PC-3 (cell line): Measurements from ENCODE around the gene HHIPL1. TPM values are rescaled to one million over a fixed set of nuclear protein-coding genes. Genes with fewer than 3 reads are reported as not detected.

Source experiments
- ATAC-seq: fragments of 200-7000 bp; cut with Tn5 transposase; 2 replicates; pipeline ENCODE4 v1.9.1; 2020; ENCODE audit warnings: mild to moderate bottlenecking, moderate library complexity
- BruUV-seq: library from RNA; stranded (reverse); fragments of 400-500 nt; replicated peaks from 2 replicates; lab custom pipeline; 2021; lab: Mats Ljungman, UMichigan
- CTCF ChIA-PET: fragments of 300-600 bp; sonication (Branson Sonifier 250); formaldehyde crosslinking; loops from one replicate; lab custom pipeline; 2022; ENCODE audit warnings: antibody characterized with exemption; lab: Charles Lee
- POLR2A ChIA-PET: fragments of 300-600 bp; sonication (Branson Sonifier 250); formaldehyde crosslinking; loops from one replicate; lab custom pipeline; 2022; ENCODE audit warnings: antibody characterized with exemption; ENCODE audit not compliant: unreplicated experiment; lab: Charles Lee
- DNase-seq: peaks from one replicate; pipeline ENCODE4 v3.0.0-alpha.2; 2015
- H2AFZ ChIP-seq: fragments of 300-600 bp; sonication (generic); 2 replicates; pipeline ENCODE4 v1.6.0; 2016; ENCODE audit warnings: antibody characterized with exemption, low read length
- H3F3A ChIP-seq: fragments of 300-600 bp; sonication (generic); one replicate; pipeline ENCODE4 v1.6.0; 2017; ENCODE audit warnings: antibody characterized with exemption, low read length, control low read depth, mild to moderate bottlenecking; ENCODE audit not compliant: unreplicated experiment
- H3K27ac ChIP-seq: fragments of 300-600 bp; sonication (generic); 2 replicates; pipeline ENCODE4 v1.5.1; 2016; ENCODE audit warnings: mild to moderate bottlenecking, low read length
- H3K27me3 ChIP-seq: fragments of 300-600 bp; sonication (generic); 2 replicates; pipeline ENCODE4 v1.6.1; 2016; ENCODE audit warnings: low read length, mixed read lengths
- H3K36me3 ChIP-seq: fragments of 300-600 bp; sonication (generic); 2 replicates; pipeline ENCODE4 v1.6.1; 2016; ENCODE audit warnings: low read depth, mixed run types, low read length, mixed read lengths
- H3K4me1 ChIP-seq: fragments of 300-600 bp; sonication (generic); 2 replicates; pipeline ENCODE4 v1.5.1; 2016; ENCODE audit warnings: low read length; ENCODE audit not compliant: insufficient read depth
- H3K4me2 ChIP-seq: fragments of 300-600 bp; sonication (generic); 2 replicates; pipeline ENCODE4 v1.6.0; 2016; ENCODE audit warnings: low read length
- H3K4me3 ChIP-seq: fragments of 300-600 bp; sonication (generic); 2 replicates; pipeline ENCODE4 v1.5.1; 2016; ENCODE audit warnings: mild to moderate bottlenecking, low read length, mixed read lengths
- H3K79me2 ChIP-seq: fragments of 300-600 bp; sonication (generic); 2 replicates; pipeline ENCODE4 v1.6.1; 2017; ENCODE audit warnings: low read length, mixed read lengths
- H3K9ac ChIP-seq: fragments of 300-600 bp; sonication (generic); 2 replicates; pipeline ENCODE4 v1.6.0; 2016; ENCODE audit warnings: mild to moderate bottlenecking, low read length
- H3K9me2 ChIP-seq: fragments of 300-600 bp; sonication (generic); replicated peaks from 2 replicates; pipeline ENCODE4 v1.6.1; 2016; ENCODE audit warnings: mixed run types, low read length, mixed read lengths
- H3K9me3 ChIP-seq: fragments of 300-600 bp; sonication (generic); 2 replicates; pipeline ENCODE4 v1.6.1; 2016; ENCODE audit warnings: low read length, mixed read lengths
- H4K20me1 ChIP-seq: fragments of 300-600 bp; sonication (generic); 2 replicates; pipeline ENCODE4 v1.6.1; 2016; ENCODE audit warnings: low read length, mixed read lengths
- CTCF ChIP-seq: fragments of 300-600 bp; sonication (generic); conservative IDR thresholded peaks from 2 replicates; pipeline ENCODE4 v1.5.1; 2017; ENCODE audit warnings: antibody characterized with exemption, low read depth, mild to moderate bottlenecking, low read length
- EZH2 ChIP-seq: fragments of 300-600 bp; sonication (generic); IDR thresholded peaks from one replicate; pipeline ENCODE4 v1.6.1; 2017; ENCODE audit warnings: antibody characterized with exemption, mild to moderate bottlenecking, low read length; ENCODE audit not compliant: unreplicated experiment
- EZH2phosphoT487 ChIP-seq: fragments of 300-600 bp; sonication (generic); IDR thresholded peaks from 2 replicates; pipeline ENCODE4 v1.6.1; 2018; ENCODE audit warnings: mild to moderate bottlenecking, antibody characterized with exemption, low read length, borderline replicate concordance
- intact Hi-C: fragments of 100-400 bp; cut with micrococcal nuclease; formaldehyde crosslinking; loops from 2 replicates; pipeline ENCODE4 v1.9.0; 2023
- total RNA-seq: library from RNA; depleted of rRNA; stranded (reverse); fragments of >200 nt; gene quantifications from 2 replicates; pipeline ENCODE4 v1.2.3, GENCODE V29; 2014; rRNA removed

Gene HHIPL1
- total RNA-seq, 1 experiment from 2014 or later = 0.84 TPM

- BruUV-seq = no TSS peak
- Histone ChIP-seq H3K4me2 (no peak overlapping the region), H3K9me2 (no peaks in the 10 kb centered on the region), H4K20me1 (no peaks in the 10 kb centered on the region), H3K79me2 (no peaks in the 10 kb centered on the region), H3K9me3 (no peaks in the 10 kb centered on the region), H3F3A (no peaks in the 10 kb centered on the region), H3K9ac (no peak overlapping the region), H2AFZ (no peak overlapping the region), H3K4me1 (no peaks in the 10 kb centered on the region; the same call in 1 of the 2 replicates), H3K4me3 (no peak overlapping the region), H3K27me3 (no peaks in the 10 kb centered on the region), H3K27ac (no peak overlapping the region), H3K36me3 (no peaks in the 10 kb centered on the region)
- CTCF ChIA-PET = no interaction called here
- intact Hi-C loops = no loop called here
- ATAC-seq (no peak), DNase-seq (no peak)
- POLR2A ChIA-PET = no interaction called here
- TF ChIP-seq EZH2phosphoT487 (no peak), EZH2 (no peak), CTCF (no peak)
These were observed 83.4 kb downstream of the HHIPL1 start for GRCh38 chr14:99728231-99728920.

- intact Hi-C loops = no loop called here
- ATAC-seq (no peak), DNase-seq (no peak)
- Histone ChIP-seq H3K4me3 (no peak overlapping the region), H4K20me1 (no peaks in the 10 kb centered on the region), H3K9me3 (no peaks in the 10 kb centered on the region), H2AFZ (no peak overlapping the region), H3K36me3 (no peaks in the 10 kb centered on the region), H3K27ac (no peak overlapping the region), H3K27me3 (no peaks in the 10 kb centered on the region), H3K79me2 (no peaks in the 10 kb centered on the region), H3K4me2 (no peak overlapping the region), H3K9me2 (no peaks in the 10 kb centered on the region), H3F3A (no peaks in the 10 kb centered on the region), H3K9ac (no peak overlapping the region), H3K4me1 (no peaks in the 10 kb centered on the region; the same call in 1 of the 2 replicates)
- no TSS peak for BruUV-seq
- ChIA-PET POLR2A (no interaction called here), CTCF (no interaction called here)
- no peak for TF ChIP-seq CTCF
- TF ChIP-seq EZH2 = no peak
- no peak for TF ChIP-seq EZH2phosphoT487
These were observed 84.1 kb downstream of the HHIPL1 start for GRCh38 chr14:99728981-99729451.

Other genes with a start within 250 kb of the HHIPL1 start
- gene SETD3, start 164.3 kb upstream of the HHIPL1 start, total RNA-seq = 46.8 and 51.7 TPM in 2 replicates
- gene CCNK, start 163.7 kb upstream of the HHIPL1 start, total RNA-seq = 26.2 and 51.8 TPM in 2 replicates
- gene CCDC85C, start 40.9 kb upstream of the HHIPL1 start, total RNA-seq = 36.4 and 44.6 TPM in 2 replicates
- gene CYP46A1, start 39.2 kb downstream of the HHIPL1 start, total RNA-seq = 0.52 and 1.2 TPM in 2 replicates
- gene EML1, start 148.3 kb downstream of the HHIPL1 start, total RNA-seq = 12.0 TPM in 2 replicates